Liver (tissue), 3 donors: ENCODE data around the gene SGMS1.

Experiments used
- FOXA1 ChIP-seq: IDR thresholded peaks from 2 replicates; pipeline ENCODE4 v1.6.1; 2016; ENCODE audit warnings: antibody characterized with exemption
- GABPA ChIP-seq, 2 donors: IDR thresholded peaks in 1 of 2; conservative IDR thresholded peaks in 1 of 2; 2 replicates each; pipeline ENCODE4 v1.6.1; 2016; ENCODE audit warnings: antibody characterized with exemption in 2 of 2, mild to moderate bottlenecking in 1 of 2, moderate library complexity in 1 of 2
- SP1 ChIP-seq: IDR thresholded peaks from 2 replicates; pipeline ENCODE4 v1.6.1; 2018; ENCODE audit warnings: antibody characterized with exemption, mild to moderate bottlenecking
- TF ChIP-seq, protein P1 (sequence below): fragments of 150-350 bp; IDR thresholded peaks from 2 replicates; pipeline ENCODE4 v1.5.1; 2017; ENCODE audit warnings: improper control_type of control experiment, low read depth, low read length; ENCODE audit not compliant: missing input control
- TF ChIP-seq, protein P2 (sequence below): IDR thresholded peaks from 2 replicates; pipeline ENCODE4 v1.6.1; 2016; ENCODE audit warnings: antibody characterized with exemption, mild to moderate bottlenecking
- donor health status: healthy.
- donor health status: healthy.

DNA sequence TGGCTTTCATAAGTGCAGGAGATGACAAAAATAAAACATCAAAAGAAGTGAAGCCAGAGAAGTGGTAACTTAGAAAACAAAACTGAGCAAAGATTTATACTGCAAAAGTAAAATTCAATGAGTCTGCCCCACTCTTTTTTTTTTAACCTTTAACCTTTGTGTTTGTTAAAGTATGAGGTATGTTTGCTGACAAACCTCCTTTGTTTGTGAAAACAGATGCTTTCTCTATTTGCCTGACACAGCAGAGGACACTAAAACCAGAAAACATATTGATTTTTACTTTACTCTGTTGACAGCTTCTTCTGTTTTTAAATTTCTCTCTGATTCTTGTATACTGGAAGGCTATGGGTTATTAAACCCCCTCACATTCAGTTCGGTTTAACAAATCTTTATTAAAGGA, 57.6 kb downstream of the SGMS1 start:
- TF ChIP-seq SP1, result peak; percentile 40
- TF ChIP-seq, protein P1, sequence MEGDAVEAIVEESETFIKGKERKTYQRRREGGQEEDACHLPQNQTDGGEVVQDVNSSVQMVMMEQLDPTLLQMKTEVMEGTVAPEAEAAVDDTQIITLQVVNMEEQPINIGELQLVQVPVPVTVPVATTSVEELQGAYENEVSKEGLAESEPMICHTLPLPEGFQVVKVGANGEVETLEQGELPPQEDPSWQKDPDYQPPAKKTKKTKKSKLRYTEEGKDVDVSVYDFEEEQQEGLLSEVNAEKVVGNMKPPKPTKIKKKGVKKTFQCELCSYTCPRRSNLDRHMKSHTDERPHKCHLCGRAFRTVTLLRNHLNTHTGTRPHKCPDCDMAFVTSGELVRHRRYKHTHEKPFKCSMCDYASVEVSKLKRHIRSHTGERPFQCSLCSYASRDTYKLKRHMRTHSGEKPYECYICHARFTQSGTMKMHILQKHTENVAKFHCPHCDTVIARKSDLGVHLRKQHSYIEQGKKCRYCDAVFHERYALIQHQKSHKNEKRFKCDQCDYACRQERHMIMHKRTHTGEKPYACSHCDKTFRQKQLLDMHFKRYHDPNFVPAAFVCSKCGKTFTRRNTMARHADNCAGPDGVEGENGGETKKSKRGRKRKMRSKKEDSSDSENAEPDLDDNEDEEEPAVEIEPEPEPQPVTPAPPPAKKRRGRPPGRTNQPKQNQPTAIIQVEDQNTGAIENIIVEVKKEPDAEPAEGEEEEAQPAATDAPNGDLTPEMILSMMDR, result no peak
- no peak for TF ChIP-seq GABPA (IDR thresholded peaks at IDR 0.05 in 1 of 2, conservative IDR thresholded peaks at IDR 0.05 in 1 of 2)
- TF ChIP-seq, protein P2, sequence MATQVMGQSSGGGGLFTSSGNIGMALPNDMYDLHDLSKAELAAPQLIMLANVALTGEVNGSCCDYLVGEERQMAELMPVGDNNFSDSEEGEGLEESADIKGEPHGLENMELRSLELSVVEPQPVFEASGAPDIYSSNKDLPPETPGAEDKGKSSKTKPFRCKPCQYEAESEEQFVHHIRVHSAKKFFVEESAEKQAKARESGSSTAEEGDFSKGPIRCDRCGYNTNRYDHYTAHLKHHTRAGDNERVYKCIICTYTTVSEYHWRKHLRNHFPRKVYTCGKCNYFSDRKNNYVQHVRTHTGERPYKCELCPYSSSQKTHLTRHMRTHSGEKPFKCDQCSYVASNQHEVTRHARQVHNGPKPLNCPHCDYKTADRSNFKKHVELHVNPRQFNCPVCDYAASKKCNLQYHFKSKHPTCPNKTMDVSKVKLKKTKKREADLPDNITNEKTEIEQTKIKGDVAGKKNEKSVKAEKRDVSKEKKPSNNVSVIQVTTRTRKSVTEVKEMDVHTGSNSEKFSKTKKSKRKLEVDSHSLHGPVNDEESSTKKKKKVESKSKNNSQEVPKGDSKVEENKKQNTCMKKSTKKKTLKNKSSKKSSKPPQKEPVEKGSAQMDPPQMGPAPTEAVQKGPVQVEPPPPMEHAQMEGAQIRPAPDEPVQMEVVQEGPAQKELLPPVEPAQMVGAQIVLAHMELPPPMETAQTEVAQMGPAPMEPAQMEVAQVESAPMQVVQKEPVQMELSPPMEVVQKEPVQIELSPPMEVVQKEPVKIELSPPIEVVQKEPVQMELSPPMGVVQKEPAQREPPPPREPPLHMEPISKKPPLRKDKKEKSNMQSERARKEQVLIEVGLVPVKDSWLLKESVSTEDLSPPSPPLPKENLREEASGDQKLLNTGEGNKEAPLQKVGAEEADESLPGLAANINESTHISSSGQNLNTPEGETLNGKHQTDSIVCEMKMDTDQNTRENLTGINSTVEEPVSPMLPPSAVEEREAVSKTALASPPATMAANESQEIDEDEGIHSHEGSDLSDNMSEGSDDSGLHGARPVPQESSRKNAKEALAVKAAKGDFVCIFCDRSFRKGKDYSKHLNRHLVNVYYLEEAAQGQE, result peak; percentile 24
- TF ChIP-seq FOXA1, result no peak
